HG03097 (cell line): ENCODE measurements around the gene TMEM52B.
"Not testable (repeated sequence)": the region's sequence is repeated elsewhere in the genome, so short reads cannot be mapped to it uniquely, and the experiment has no call there.

Experiments used
- ATAC-seq: cut with Tn5 transposase; IDR thresholded peaks from one replicate; pipeline ENCODE4 v1.9.1; 2021; ENCODE audit not compliant: unreplicated experiment, low FRiP score

The TMEM52B gene

GRCh38 chr12:10211101-10211939, 32.5 kb downstream of the TMEM52B start:
- no peak for ATAC-seq

GRCh38 chr12:10211940-10212738, 33.3 kb downstream of the TMEM52B start:
- ATAC-seq: no peak

- ATAC-seq: no peak
These were observed 33.9 kb downstream of the TMEM52B start, which contains the start of gene GABARAPL1 for GRCh38 chr12:10212739-10213131. GABARAPL1 (plus strand) TSS chr12:10212877; CDS start chr12:10213130, 253 bp downstream.

- no peak for ATAC-seq
These were observed 34.6 kb downstream of the TMEM52B start for GRCh38 chr12:10213168-10214135.

- ATAC-seq: no peak
These were observed 35.5 kb downstream of the TMEM52B start for GRCh38 chr12:10214136-10214894.

GRCh38 chr12:10214895-10215267, 36.0 kb downstream of the TMEM52B start:
- ATAC-seq: no peak

- no peak for ATAC-seq
These were observed 36.6 kb downstream of the TMEM52B start for GRCh38 chr12:10215436-10215835.

- ATAC-seq: not testable (repeated sequence)
These were observed 37.1 kb downstream of the TMEM52B start for GRCh38 chr12:10215946-10216345.

- ATAC-seq: no peak
These were observed 39.2 kb downstream of the TMEM52B start for GRCh38 chr12:10218021-10218420.

GRCh38 chr12:10220398-10221077, 41.7 kb downstream of the TMEM52B start:
- no peak for ATAC-seq

- no peak for ATAC-seq
These were observed 43.0 kb downstream of the TMEM52B start for GRCh38 chr12:10221846-10222245.

GRCh38 chr12:10223208-10223607, 44.4 kb downstream of the TMEM52B start:
- no peak for ATAC-seq

GRCh38 chr12:10225426-10225825, 46.6 kb downstream of the TMEM52B start:
- not testable (repeated sequence) for ATAC-seq

- ATAC-seq: no peak
These were observed 47.3 kb downstream of the TMEM52B start for GRCh38 chr12:10226086-10226485.

GRCh38 chr12:10226731-10227130, 47.9 kb downstream of the TMEM52B start:
- ATAC-seq: no peak

- no peak for ATAC-seq
These were observed 48.8 kb downstream of the TMEM52B start for GRCh38 chr12:10227648-10228047.

- ATAC-seq: no peak
These were observed 55.7 kb downstream of the TMEM52B start for GRCh38 chr12:10234562-10234961.

GRCh38 chr12:10235761-10236631, 57.2 kb downstream of the TMEM52B start:
- ATAC-seq: no peak
